Parathyroid adenoma (tissue), 2 donors: ENCODE measurements around the gene SAYSD1.

Source experiments
- H2AFZ ChIP-seq: fragments of 300-600 bp; sonication (generic); one replicate; pipeline ENCODE4 v1.7.0; 2017; ENCODE audit warnings: antibody characterized with exemption, mild to moderate bottlenecking
- H3K27ac ChIP-seq: fragments of 300-600 bp; sonication (generic); one replicate; pipeline ENCODE4 v1.7.0; 2017
- H3K27me3 ChIP-seq: fragments of 300-600 bp; sonication (generic); one replicate; pipeline ENCODE4 v1.7.0; 2017; ENCODE audit warnings: low read length; ENCODE audit not compliant: control insufficient read depth, insufficient read depth
- H3K36me3 ChIP-seq: fragments of 300-600 bp; sonication (generic); one replicate; pipeline ENCODE4 v1.7.0; 2017; ENCODE audit warnings: low read length; ENCODE audit not compliant: control insufficient read depth, insufficient read depth
- H3K4me1 ChIP-seq: fragments of 300-600 bp; sonication (generic); one replicate; pipeline ENCODE4 v1.7.0; 2017; ENCODE audit warnings: control low read depth
- H3K4me2 ChIP-seq: fragments of 300-600 bp; sonication (generic); one replicate; pipeline ENCODE4 v1.7.0; 2017; ENCODE audit warnings: low read length
- H3K4me3 ChIP-seq: fragments of 300-600 bp; sonication (generic); one replicate; pipeline ENCODE4 v1.7.0; 2017; ENCODE audit warnings: low read depth, low read length
- H3K79me2 ChIP-seq: fragments of 300-600 bp; sonication (generic); one replicate; pipeline ENCODE4 v1.7.0; 2017; ENCODE audit warnings: control low read depth
- H3K9ac ChIP-seq: fragments of 300-600 bp; sonication (generic); one replicate; pipeline ENCODE4 v1.7.0; 2017; ENCODE audit warnings: mild to moderate bottlenecking
- H3K9me3 ChIP-seq: fragments of 300-600 bp; sonication (generic); one replicate; pipeline ENCODE4 v1.7.0; 2017; ENCODE audit warnings: low read length; ENCODE audit not compliant: control insufficient read depth
- CTCF ChIP-seq: fragments of 300-600 bp; sonication (generic); IDR thresholded peaks from one replicate; pipeline ENCODE4 v1.7.0; 2017; ENCODE audit warnings: antibody characterized with exemption, mild to moderate bottlenecking
- donor health status: primary hyperparathyroidism.

Gene SAYSD1

GRCh38 chr6:39079197-39080125 lies 35.5 kb downstream of the SAYSD1 start:
- Histone ChIP-seq H3K27me3 (no peaks in the 10 kb centered on the region), H3K79me2 (no peaks in the 10 kb centered on the region), H3K36me3 (no peaks in the 10 kb centered on the region), H3K4me2 (no peak overlapping the region), H3K4me1 (no peaks in the 10 kb centered on the region), H2AFZ (no peak overlapping the region), H3K27ac (no peak overlapping the region), H3K4me3 (no peak overlapping the region), H3K9me3 (no peaks in the 10 kb centered on the region), H3K9ac (no peak overlapping the region)
- TF ChIP-seq CTCF = no peak

- Histone ChIP-seq H3K4me1 (no peaks in the 10 kb centered on the region), H3K79me2 (no peaks in the 10 kb centered on the region), H2AFZ (no peak overlapping the region), H3K27me3 (no peaks in the 10 kb centered on the region), H3K9me3 (no peaks in the 10 kb centered on the region), H3K27ac (no peak overlapping the region), H3K9ac (no peak overlapping the region), H3K36me3 (no peaks in the 10 kb centered on the region), H3K4me2 (no peak overlapping the region), H3K4me3 (no peak overlapping the region)
- no peak for TF ChIP-seq CTCF
Observed at GRCh38 chr6:39078695-39079094, 36.3 kb downstream of the SAYSD1 start.

- H3K27ac ChIP-seq = no peak overlapping the region
- H3K79me2 ChIP-seq = no peaks in the 10 kb centered on the region
- H3K9me3 ChIP-seq = no peaks in the 10 kb centered on the region
- no peak overlapping the region for H3K4me3 ChIP-seq
- H3K4me2 ChIP-seq = no peak overlapping the region
- H2AFZ ChIP-seq = no peak overlapping the region
- H3K9ac ChIP-seq = no peak overlapping the region
- no peaks in the 10 kb centered on the region for H3K4me1 ChIP-seq
- TF ChIP-seq CTCF = no peak
- no peaks in the 10 kb centered on the region for H3K27me3 ChIP-seq
- H3K36me3 ChIP-seq = no peaks in the 10 kb centered on the region
Observed at GRCh38 chr6:39077882-39078594, 36.9 kb downstream of the SAYSD1 start.

- H3K4me3 ChIP-seq = no peak overlapping the region
- H3K27ac ChIP-seq = no peak overlapping the region
- no peaks in the 10 kb centered on the region for H3K36me3 ChIP-seq
- no peaks in the 10 kb centered on the region for H3K79me2 ChIP-seq
- TF ChIP-seq CTCF = no peak
- H3K27me3 ChIP-seq = no peaks in the 10 kb centered on the region
- no peak overlapping the region for H3K4me2 ChIP-seq
- no peak overlapping the region for H2AFZ ChIP-seq
- H3K9ac ChIP-seq = no peak overlapping the region
- H3K4me1 ChIP-seq = no peaks in the 10 kb centered on the region
- no peaks in the 10 kb centered on the region for H3K9me3 ChIP-seq
Observed at GRCh38 chr6:39076623-39077535, 38.1 kb downstream of the SAYSD1 start.
